ENCODE results near the gene TVP23C. TPM values are rescaled to one million over a fixed set of nuclear protein-coding genes. Genes with fewer than 3 reads are reported as not detected.

Gene TVP23C
- polyA plus RNA-seq, 1 experiment = 21.1 TPM

DNA sequence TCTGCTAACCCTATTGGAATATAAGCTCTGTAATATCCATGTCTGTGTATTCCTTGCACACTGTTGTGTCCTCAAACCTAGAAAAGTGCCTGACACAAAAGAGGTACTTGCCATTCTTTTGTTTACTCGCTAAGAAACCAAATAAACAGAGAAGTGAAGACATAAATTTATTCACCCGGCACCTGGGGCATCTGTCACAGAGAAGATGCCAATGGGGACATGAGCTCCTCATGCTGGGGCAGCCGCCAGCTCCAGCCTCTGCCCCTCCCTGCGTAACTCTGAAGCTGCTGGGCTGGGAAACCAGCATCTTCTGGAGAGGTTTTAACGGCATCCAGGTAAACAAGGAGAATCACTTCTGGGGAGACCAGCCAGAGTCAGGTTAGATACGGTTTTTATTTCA lies 80.8 kb downstream of the TVP23C start:
- CTCF ChIA-PET = interaction anchor here (3.5 kb wide), 1 partner anchor 21 kb away, joined by 15 read pairs; no protein-coding TSS in a partner anchor
- H3K27ac ChIP-seq (ENCODE audit: low read depth, low read length) = no peak overlapping the region
- no peaks in the 10 kb centered on the region for H3K27me3 ChIP-seq (ENCODE audit: control insufficient read depth, insufficient read depth, low read length)
- TF ChIP-seq, protein P1, sequence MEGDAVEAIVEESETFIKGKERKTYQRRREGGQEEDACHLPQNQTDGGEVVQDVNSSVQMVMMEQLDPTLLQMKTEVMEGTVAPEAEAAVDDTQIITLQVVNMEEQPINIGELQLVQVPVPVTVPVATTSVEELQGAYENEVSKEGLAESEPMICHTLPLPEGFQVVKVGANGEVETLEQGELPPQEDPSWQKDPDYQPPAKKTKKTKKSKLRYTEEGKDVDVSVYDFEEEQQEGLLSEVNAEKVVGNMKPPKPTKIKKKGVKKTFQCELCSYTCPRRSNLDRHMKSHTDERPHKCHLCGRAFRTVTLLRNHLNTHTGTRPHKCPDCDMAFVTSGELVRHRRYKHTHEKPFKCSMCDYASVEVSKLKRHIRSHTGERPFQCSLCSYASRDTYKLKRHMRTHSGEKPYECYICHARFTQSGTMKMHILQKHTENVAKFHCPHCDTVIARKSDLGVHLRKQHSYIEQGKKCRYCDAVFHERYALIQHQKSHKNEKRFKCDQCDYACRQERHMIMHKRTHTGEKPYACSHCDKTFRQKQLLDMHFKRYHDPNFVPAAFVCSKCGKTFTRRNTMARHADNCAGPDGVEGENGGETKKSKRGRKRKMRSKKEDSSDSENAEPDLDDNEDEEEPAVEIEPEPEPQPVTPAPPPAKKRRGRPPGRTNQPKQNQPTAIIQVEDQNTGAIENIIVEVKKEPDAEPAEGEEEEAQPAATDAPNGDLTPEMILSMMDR (IDR thresholded peaks at IDR 0.05; ENCODE audit: low read depth, low read length) = no peak
- POLR2A ChIA-PET = no interaction called here
- no peaks in the 10 kb centered on the region for H3K9me3 ChIP-seq (ENCODE audit: control insufficient read depth, insufficient read depth, low read length)
- DNase-seq (ENCODE audit: low read depth, low spot score) = no peak
- H3K4me3 ChIP-seq (ENCODE audit: low read depth, low read length) = no peak overlapping the region

DNA sequence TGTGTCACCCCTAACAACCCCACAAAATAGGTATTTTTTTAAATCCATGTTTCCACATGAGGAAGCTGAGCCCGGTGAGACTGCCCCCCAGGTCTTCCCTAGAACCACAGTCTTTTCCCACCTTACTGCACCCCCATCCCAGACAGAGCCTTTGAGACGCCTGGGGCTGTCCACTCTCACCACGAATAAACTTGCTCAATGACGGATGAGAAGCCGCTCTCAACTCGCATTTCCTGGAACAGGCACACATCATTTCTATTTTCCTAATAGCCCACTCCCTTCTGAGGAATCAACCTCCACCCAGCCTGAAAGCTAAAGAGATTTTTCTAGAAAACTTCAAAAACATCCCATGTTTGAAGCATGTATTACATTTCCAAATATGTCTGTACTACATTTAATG lies 81.8 kb downstream of the TVP23C start:
- Histone ChIP-seq H3K27ac (ENCODE audit: low read depth, low read length) (no peak overlapping the region), H3K4me3 (ENCODE audit: low read depth, low read length) (no peak overlapping the region), H3K27me3 (ENCODE audit: control insufficient read depth, insufficient read depth, low read length) (no peaks in the 10 kb centered on the region), H3K9me3 (ENCODE audit: control insufficient read depth, insufficient read depth, low read length) (no peaks in the 10 kb centered on the region)
- no peak for DNase-seq (ENCODE audit: low read depth, low spot score)
- ChIA-PET POLR2A (no interaction called here), CTCF (interaction anchor here (0.7 to 2.5 kb wide), 3 partner anchors 21 to 223 kb away, joined by 3 to 13 read pairs (median 4); no protein-coding TSS in a partner anchor)
- TF ChIP-seq, protein P1 (IDR thresholded peaks at IDR 0.05; ENCODE audit: low read depth, low read length) = no peak

DNA sequence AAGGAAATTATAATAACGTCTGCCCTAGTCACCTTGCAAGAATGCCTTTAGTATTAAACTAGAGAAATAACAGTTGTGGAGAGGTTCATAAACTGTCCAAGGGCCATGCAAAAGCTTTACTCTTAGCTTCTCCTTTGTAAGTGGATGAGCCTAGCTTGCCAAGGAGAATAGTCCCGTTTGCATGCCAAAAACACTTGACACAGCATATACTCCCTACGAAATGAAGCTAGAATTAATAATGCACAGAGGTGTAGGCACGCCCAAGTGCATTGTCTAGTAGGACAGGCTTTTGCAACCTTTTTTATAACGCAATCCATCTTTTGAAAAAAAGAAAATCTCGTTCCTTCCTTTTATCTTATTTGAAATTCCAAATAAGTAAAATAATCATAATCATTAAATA lies 83.1 kb downstream of the TVP23C start:
- CTCF ChIA-PET = interaction anchor here (1.4 to 2.5 kb wide), 2 partner anchors 22 to 23 kb away, joined by 3 to 13 read pairs; no protein-coding TSS in a partner anchor
- H3K27ac ChIP-seq (ENCODE audit: low read depth, low read length) = no peak overlapping the region
- H3K9me3 ChIP-seq (ENCODE audit: control insufficient read depth, insufficient read depth, low read length) = no peaks in the 10 kb centered on the region
- DNase-seq (ENCODE audit: low read depth, low spot score) = no peak
- H3K27me3 ChIP-seq (ENCODE audit: control insufficient read depth, insufficient read depth, low read length) = no peaks in the 10 kb centered on the region
- no peak overlapping the region for H3K4me3 ChIP-seq (ENCODE audit: low read depth, low read length)
- POLR2A ChIA-PET = interaction anchor here (1.4 kb wide), 1 partner anchor 16 kb away, joined by 3 read pairs; no protein-coding TSS in a partner anchor
- TF ChIP-seq, protein P1 (IDR thresholded peaks at IDR 0.05; ENCODE audit: low read depth, low read length) = no peak

DNA sequence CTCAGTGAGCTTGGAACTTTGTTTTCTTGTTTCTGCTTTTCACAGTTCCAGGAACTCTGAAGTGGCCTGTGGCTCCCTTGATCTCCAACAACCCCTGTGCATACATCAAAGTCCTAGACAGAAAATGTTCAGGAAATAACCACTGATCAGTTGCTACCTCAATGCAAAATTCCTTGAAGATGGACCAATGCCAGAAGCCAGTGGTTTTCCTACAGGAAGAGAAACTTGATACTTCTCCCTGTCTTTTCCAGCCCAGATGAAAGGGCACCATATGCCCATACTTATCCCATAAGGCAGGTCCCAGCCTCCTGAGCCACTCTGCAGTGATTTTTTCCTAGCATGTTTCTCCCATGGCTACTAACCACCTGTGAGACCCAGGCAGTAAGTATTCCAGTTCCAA lies 83.6 kb downstream of the TVP23C start:
- DNase-seq (ENCODE audit: low read depth, low spot score) = no peak
- TF ChIP-seq, protein P1 (IDR thresholded peaks at IDR 0.05; ENCODE audit: low read depth, low read length) = no peak
- H3K9me3 ChIP-seq (ENCODE audit: control insufficient read depth, insufficient read depth, low read length) = no peaks in the 10 kb centered on the region
- H3K4me3 ChIP-seq (ENCODE audit: low read depth, low read length) = no peak overlapping the region
- no peaks in the 10 kb centered on the region for H3K27me3 ChIP-seq (ENCODE audit: control insufficient read depth, insufficient read depth, low read length)
- ChIA-PET POLR2A (interaction anchor here (1.4 kb wide), 1 partner anchor 16 kb away, joined by 3 read pairs; no protein-coding TSS in a partner anchor), CTCF (interaction anchor here (0.8 to 2.5 kb wide), 2 partner anchors 23 to 223 kb away, joined by 3 to 13 read pairs; no protein-coding TSS in a partner anchor)
- H3K27ac ChIP-seq (ENCODE audit: low read depth, low read length) = no peak overlapping the region

DNA sequence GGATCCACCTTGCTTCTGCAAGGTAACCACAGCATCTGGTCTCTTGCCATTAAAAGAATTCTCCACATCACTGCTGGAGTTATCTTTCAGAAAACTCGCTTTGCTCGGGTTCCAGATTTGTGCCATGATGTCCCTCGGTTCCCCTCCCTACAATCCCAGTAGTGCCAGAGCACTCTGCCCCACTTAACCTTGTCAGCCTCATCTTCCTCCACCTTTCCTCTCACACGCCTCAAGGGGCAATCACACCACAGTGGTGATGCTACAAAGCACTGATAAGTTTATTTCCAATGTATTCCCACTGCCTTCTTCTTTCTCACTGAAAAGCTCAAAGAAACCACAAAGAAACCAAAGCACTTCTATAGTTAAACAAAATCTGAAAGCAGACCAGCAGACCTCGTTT lies 84.4 kb downstream of the TVP23C start:
- no peaks in the 10 kb centered on the region for H3K9me3 ChIP-seq (ENCODE audit: control insufficient read depth, insufficient read depth, low read length)
- H3K27me3 ChIP-seq (ENCODE audit: control insufficient read depth, insufficient read depth, low read length) = no peaks in the 10 kb centered on the region
- no peak overlapping the region for H3K27ac ChIP-seq (ENCODE audit: low read depth, low read length)
- no peak overlapping the region for H3K4me3 ChIP-seq (ENCODE audit: low read depth, low read length)
- CTCF ChIA-PET = interaction anchor here (0.8 to 1.1 kb wide), 2 partner anchors 24 to 222 kb away, joined by 3 to 4 read pairs; no protein-coding TSS in a partner anchor
- TF ChIP-seq, protein P1 (IDR thresholded peaks at IDR 0.05; ENCODE audit: low read depth, low read length) = no peak
- POLR2A ChIA-PET = no interaction called here
- DNase-seq (ENCODE audit: low read depth, low spot score) = no peak

All from AG04450 (cell line).